Adrenal gland (tissue), 12 donors: Measurements from ENCODE around the gene SBK2. TPM values are rescaled to one million over a fixed set of nuclear protein-coding genes. Genes with fewer than 3 reads are reported as not detected.

Source experiments
- DNase-seq, 7 donors: peaks; one replicate each; pipeline ENCODE4 v3.0.0-alpha.2; 2019 to 2020
- H3K27ac ChIP-seq, 5 donors: fragments of 200-600 bp; sonication (generic) in 4 of 5; 1 replicate in 3 of 5; 2 replicates in 2 of 5; pipeline versions ENCODE4 v1.5.1 to v1.8.0; 2016 to 2020; ENCODE audit warnings: mild to moderate bottlenecking in 1 of 5
- H3K27me3 ChIP-seq: fragments of 200-600 bp; 2 replicates; pipeline ENCODE4 v1.8.0; 2021
- H3K36me3 ChIP-seq, 2 donors: fragments of 200-600 bp; replicated peaks in 1 of 2; 1 replicate in 1 of 2; 2 replicates in 1 of 2; pipeline versions ENCODE4 v1.5.1 to v1.8.0; 2018 to 2022
- H3K4me1 ChIP-seq, 2 donors: fragments of 200-600 bp; replicated peaks in 1 of 2; 1 replicate in 1 of 2; 2 replicates in 1 of 2; pipeline versions ENCODE4 v1.5.1 to v1.8.0; 2018 to 2021
- H3K4me3 ChIP-seq, 4 donors: fragments of 200-600 bp; sonication (generic) in 3 of 4; one replicate each; pipeline ENCODE4 v1.5.1; 2016 to 2018
- H3K9me3 ChIP-seq, 3 donors: fragments of 200-600 bp; sonication (generic) in 1 of 3; replicated peaks in 1 of 3; 1 replicate in 2 of 3; 2 replicates in 1 of 3; pipeline versions ENCODE4 v1.5.1 to v1.8.0; 2016 to 2021
- POLR2A ChIP-seq, 2 donors: fragments of 450-650 bp; IDR thresholded peaks; one replicate each; pipeline ENCODE4 v1.6.1; 2017; ENCODE audit warnings: antibody characterized with exemption in 2 of 2, mild to moderate bottlenecking in 2 of 2, moderate library complexity in 1 of 2
- WGBS, 4 donors: extraction: QIAGEN DNeasy Blood & Tissue Kit in 2 of 4; methylation state at CpG; one replicate each; pipeline versions ENCODE4 v1.1.5 to v1.1.7; 2013 to 2017; 5-methylcytosine and 5-hydroxymethylcytosine counted together
- intact Hi-C, 2 donors: fragments of 100-400 bp; cut with DNase I; formaldehyde crosslinking; loops; one replicate each; pipeline versions ENCODE4 v1.14.1 to v1.15.0; 2022 to 2023
- polyA plus RNA-seq, 3 donors: library from polyadenylated mRNA; stranded (reverse); fragments of 200-250 nt in 2 of 3; fragments of 350-450 nt in 1 of 3; fragmentation: Illumina TruSeq in 1 of 3; extraction: RNeasy Lipid Tissue Mini Kit (QIAGEN cat#74804) in 1 of 3; gene quantifications; one replicate each; pipeline ENCODE4 v1.2.3, GENCODE V29; 2013 to 2014
- total RNA-seq, 9 donors: library from RNA; depleted of rRNA in 4 of 9; stranded (reverse); fragments of >200 nt in 4 of 9; fragments of 120-200 nt in 1 of 9; fragmentation: NEBNext Ultra II Directional in 1 of 9; extraction: Animal tissue kit (Norgen Biotek cat#: 25700) in 1 of 9; gene quantifications; one replicate each; pipeline versions ENCODE4 v1.1.0 to v1.2.4, GENCODE V29; 2013 to 2023
- TF ChIP-seq, protein P1 (sequence below), 6 experiments: fragments of 450-650 bp in 4 of 6; fragments of 200-600 bp in 2 of 6; sonication (generic) in 1 of 6; IDR thresholded peaks; 1 replicate in 5 of 6; 2 replicates in 1 of 6; pipeline versions ENCODE4 v1.5.1 to v1.8.0; 2016 to 2021; ENCODE audit warnings: antibody characterized with exemption in 6 of 6, mild to moderate bottlenecking in 2 of 6, moderate library complexity in 1 of 6
- donor health status: healthy with polysubstance abuse.
- donor health status: Bipolar disorder and iron deficiency.
- donor health status: DM: yes; HTN: yes; CAD: no.
- donor health status: DM: no; HTN: no; CAD: no.
- donor health status: DM: no; HTN: no; CAD: no.
- donor health status: DM: yes; HTN: yes; CAD: no.

The SBK2 gene
- total and polyA plus RNA-seq, 12 donors, result not detected

DNA sequence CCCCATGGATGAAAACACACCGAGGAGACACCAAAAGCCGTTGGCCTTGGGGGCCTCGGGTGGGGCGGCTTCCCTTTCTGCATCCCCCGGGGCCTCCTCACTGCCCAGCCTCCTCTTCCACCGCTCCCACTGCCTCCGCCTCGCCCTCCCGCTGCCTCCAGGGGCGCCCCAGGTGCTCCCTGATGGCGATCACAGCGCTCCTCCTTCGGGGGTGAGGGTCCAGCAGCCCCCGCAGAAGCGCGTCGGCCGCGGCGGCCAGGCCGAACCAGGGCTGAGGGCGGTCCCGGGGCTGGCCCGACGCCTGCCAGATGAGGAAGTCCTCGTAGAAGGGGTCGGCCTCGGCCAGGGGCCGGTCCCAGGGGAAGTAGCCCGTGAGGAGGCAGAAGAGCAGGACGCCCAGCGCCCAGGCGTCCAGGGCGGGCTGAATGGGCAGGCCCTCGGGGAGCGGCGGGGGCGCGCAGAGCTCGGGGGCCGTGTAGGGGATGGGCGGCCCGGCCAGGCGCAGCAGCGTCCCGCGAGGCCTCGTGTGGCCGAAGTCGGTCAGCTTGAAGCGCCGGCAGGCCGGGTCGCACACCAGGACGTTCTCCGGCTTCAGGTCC is 7.2 kb downstream of the SBK2 start:
- no peak for DNase-seq
- Histone ChIP-seq H3K36me3 (no peaks in the 10 kb centered on the region), H3K9me3 (no peaks in the 10 kb centered on the region), H3K27me3 (peaks cover 6% of the 10 kb centered on the region), H3K27ac (no peak overlapping the region), H3K4me1 (no peaks in the 10 kb centered on the region), H3K4me3 (no peak overlapping the region)
- TF ChIP-seq, protein P1, sequence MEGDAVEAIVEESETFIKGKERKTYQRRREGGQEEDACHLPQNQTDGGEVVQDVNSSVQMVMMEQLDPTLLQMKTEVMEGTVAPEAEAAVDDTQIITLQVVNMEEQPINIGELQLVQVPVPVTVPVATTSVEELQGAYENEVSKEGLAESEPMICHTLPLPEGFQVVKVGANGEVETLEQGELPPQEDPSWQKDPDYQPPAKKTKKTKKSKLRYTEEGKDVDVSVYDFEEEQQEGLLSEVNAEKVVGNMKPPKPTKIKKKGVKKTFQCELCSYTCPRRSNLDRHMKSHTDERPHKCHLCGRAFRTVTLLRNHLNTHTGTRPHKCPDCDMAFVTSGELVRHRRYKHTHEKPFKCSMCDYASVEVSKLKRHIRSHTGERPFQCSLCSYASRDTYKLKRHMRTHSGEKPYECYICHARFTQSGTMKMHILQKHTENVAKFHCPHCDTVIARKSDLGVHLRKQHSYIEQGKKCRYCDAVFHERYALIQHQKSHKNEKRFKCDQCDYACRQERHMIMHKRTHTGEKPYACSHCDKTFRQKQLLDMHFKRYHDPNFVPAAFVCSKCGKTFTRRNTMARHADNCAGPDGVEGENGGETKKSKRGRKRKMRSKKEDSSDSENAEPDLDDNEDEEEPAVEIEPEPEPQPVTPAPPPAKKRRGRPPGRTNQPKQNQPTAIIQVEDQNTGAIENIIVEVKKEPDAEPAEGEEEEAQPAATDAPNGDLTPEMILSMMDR (IDR thresholded peaks at IDR 0.05), result no peak
- no peak for TF ChIP-seq POLR2A (IDR thresholded peaks at IDR 0.05)
- WGBS, 4 donors, result 84 to 87% (median 85%) methylated on average over 26 to 56 of the region's 56 CpGs
- intact Hi-C loops, result no loop called here

DNA sequence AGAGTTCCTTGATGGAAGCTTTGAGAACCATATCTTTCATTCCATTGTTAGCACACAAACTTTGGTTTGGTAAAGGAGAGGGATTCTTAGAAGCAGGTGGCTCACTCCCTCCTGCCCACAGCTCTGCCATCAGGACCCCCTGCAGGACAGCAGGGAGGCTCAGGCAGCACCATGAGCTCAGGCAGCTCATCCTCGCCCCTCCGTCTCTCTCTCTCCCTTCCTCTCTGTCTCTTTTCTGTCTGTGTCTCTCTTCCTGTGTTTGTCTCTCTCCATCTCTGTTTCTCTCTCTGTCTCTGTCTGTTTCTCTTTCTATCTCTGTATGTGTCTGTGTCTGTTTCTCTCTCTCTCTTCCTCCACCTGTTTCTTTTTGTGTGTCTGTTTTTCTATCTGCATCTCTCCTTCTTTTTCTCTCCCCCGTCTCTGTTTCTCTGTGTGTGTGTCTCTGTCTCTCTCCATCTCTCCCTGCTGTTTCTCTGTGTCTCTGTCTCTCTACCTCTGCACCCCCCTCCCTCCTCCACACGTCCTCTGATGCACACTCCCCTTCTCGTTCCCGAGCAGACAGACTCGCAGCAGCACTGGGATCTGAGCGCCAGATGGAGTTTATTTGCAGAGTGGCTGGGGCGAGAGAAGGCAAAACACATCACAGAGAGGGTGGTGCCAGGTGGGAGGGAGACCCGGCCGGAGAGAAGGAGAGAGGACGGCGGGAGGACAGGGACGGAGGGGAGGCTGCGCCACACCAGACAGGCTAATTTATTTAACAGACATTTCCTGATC is 8.7 kb downstream of the SBK2 start:
- DNase-seq, result no peak
- Histone ChIP-seq H3K27ac (no peak overlapping the region), H3K9me3 (no peaks in the 10 kb centered on the region), H3K4me1 (no peaks in the 10 kb centered on the region), H3K27me3 (peaks cover 6% of the 10 kb centered on the region), H3K36me3 (no peaks in the 10 kb centered on the region), H3K4me3 (no peak overlapping the region)
- intact Hi-C loops, result no loop called here
- TF ChIP-seq, protein P1 (IDR thresholded peaks at IDR 0.05), result no peak
- TF ChIP-seq POLR2A (IDR thresholded peaks at IDR 0.05), result no peak
- WGBS, 4 donors, result 26 to 29% (median 28%) methylated on average over 15 of the region's 15 CpGs

DNA sequence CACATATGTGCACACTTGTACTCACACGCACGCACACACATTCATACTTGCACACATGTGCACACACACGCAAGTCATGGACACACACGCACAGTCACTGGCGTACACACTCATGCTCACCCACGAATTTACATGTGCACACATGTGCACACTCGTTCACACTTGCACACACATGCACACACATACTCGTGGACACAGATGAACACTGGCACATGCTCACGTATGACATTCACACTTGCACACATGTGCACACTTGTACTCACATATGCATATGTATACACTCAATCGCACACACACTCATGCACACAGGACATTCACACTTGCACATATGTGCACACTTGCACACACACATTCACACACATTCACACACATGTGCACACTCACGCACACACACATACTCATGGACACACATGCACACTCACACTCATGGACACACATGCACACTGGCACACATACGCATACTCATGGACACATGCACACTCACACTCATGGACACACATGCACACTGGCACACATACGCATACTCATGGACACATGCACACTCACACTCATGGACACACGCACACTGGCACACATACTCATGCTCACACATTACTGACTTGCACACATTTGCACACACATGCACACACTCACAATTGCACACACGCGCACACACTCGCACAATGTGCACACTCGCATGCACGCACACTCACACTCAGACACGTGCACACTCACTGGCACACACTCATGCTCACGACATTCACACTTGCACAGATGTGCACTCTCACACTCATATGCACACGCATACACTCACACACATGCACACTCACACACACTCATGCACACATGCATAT is 9.5 kb downstream of the SBK2 start:
- Histone ChIP-seq H3K4me1 (no peaks in the 10 kb centered on the region), H3K27me3 (peaks cover 6% of the 10 kb centered on the region), H3K4me3 (no peak overlapping the region), H3K9me3 (no peaks in the 10 kb centered on the region), H3K36me3 (no peaks in the 10 kb centered on the region), H3K27ac (no peak overlapping the region)
- TF ChIP-seq, protein P1 (IDR thresholded peaks at IDR 0.05), result no peak
- no peak for TF ChIP-seq POLR2A (IDR thresholded peaks at IDR 0.05)
- 72 to 82% (median 75%) methylated on average over 21 to 22 of the region's 22 CpGs for WGBS, 4 donors
- intact Hi-C loops, result no loop called here
- no peak for DNase-seq
